HFFc6 (cell line): ENCODE data around the gene DPYSL3. TPM values are rescaled to one million over a fixed set of nuclear protein-coding genes. Genes with fewer than 3 reads are reported as not detected.

Experiments used
- DNase-seq: peaks from one replicate; pipeline ENCODE4 v3.0.0-alpha.2; 2018
- H3K27ac Mint-ChIP-seq: 2 replicates; pipeline ENCODE4 v1.8.0; 2020; ENCODE audit warnings: mild to moderate bottlenecking, mixed read lengths
- H3K27me3 Mint-ChIP-seq: 2 replicates; pipeline ENCODE4 v1.8.0; 2021; ENCODE audit warnings: mild to moderate bottlenecking, moderate library complexity, mixed read lengths; ENCODE audit not compliant: insufficient read depth
- H3K36me3 Mint-ChIP-seq: 2 replicates; pipeline ENCODE4 v1.8.0; 2021; ENCODE audit warnings: low read depth, mixed read lengths
- H3K4me1 Mint-ChIP-seq: 2 replicates; pipeline ENCODE4 v1.8.0; 2020; ENCODE audit warnings: low read depth, mixed read lengths
- H3K4me3 Mint-ChIP-seq: 2 replicates; pipeline ENCODE4 v1.8.0; 2020; ENCODE audit warnings: mild to moderate bottlenecking, moderate library complexity, mixed read lengths
- H3K9me3 Mint-ChIP-seq: 2 replicates; pipeline ENCODE4 v1.8.0; 2020; ENCODE audit warnings: mild to moderate bottlenecking, mixed read lengths
- CTCF ChIP-seq: fragments of 200-600 bp; sonication (generic); IDR thresholded peaks from 2 replicates; pipeline ENCODE4 v1.5.0; 2021; ENCODE audit warnings: antibody characterized with exemption, mild to moderate bottlenecking
- total RNA-seq, 6 experiments: library from RNA; stranded (reverse); fragmentation: NEBNext Ultra II Directional; extraction: Animal tissue kit (Norgen Biotek cat#: 25700); gene quantifications; 2 replicates in 1 of 6; 3 replicates in 5 of 6; pipeline ENCODE4 v1.2.3, GENCODE V29; 2021

The DPYSL3 gene
- total RNA-seq, 6 experiments from 2014 or later = 41.9 to 57.7 (median 55.3) TPM

DNA sequence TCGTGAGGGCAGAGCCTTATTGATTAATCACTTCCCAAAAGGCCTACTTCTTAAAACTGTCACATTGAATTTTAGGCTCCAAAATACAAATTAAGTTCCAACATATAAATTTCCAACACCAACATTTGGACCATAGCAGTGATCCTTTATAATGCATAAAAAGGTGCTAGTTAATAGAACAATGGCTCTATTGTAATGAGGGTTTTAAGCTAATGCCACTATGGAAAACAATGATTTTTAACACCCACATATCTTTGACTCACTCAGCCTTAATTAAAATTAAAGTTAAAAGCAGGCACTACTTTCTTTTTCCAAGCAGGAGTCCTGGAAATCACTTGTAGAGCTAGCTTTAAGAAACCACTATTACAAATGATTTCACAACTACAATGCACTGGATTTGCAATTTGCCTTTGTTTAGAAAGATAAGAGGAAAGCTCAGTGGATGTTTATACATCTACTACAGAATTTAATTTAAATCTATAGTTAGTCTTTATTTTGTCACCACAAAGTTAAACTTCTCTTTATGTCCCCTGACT is 41.8 kb downstream of the DPYSL3 start:
- H3K9me3 Mint-ChIP-seq = no peaks in the 10 kb centered on the region
- H3K27me3 Mint-ChIP-seq = peaks cover 1% of the 10 kb centered on the region; the same call in 1 of the 2 replicates
- no peak for DNase-seq
- no peak overlapping the region for H3K4me3 Mint-ChIP-seq
- H3K36me3 Mint-ChIP-seq = peaks cover 5% of the 10 kb centered on the region; the same call in 1 of the 2 replicates
- no peak overlapping the region for H3K27ac Mint-ChIP-seq
- H3K4me1 Mint-ChIP-seq = peaks cover 9% of the 10 kb centered on the region
- no peak for TF ChIP-seq CTCF

DNA sequence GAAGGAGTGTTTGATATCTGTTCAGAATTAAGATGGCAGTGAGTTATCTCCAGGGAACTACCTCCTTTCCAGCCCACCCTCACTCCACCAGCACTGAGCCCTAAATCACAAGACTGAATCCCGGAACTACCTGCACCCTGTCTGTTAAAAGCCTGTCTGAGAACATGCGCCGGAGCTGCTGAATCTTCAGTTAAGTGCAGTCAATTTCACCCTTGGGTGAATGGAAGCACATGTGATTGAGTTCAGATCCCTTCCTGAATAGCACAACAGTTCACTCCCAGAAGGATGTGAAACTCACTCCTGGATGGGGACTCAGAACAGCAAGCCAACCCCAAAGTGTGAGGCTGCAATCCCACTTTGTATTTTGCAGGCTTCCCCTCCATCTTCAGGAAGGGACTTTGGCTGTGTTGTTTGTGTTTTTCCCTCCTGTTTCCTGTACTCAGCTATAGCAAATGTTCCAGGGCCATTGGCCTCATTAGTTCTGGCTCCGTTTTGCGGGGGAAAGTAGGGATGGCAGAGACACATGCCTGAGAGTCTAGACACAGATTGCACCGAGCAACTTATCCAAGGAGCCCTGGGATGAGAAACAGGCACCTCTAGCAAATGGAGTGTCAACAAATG is 43.4 kb downstream of the DPYSL3 start:
- DNase-seq = no peak
- Mint-ChIP-seq H3K4me1 (peaks cover 16% of the 10 kb centered on the region), H3K9me3 (no peaks in the 10 kb centered on the region), H3K27ac (no peak overlapping the region), H3K4me3 (no peak overlapping the region), H3K36me3 (peaks cover 9% of the 10 kb centered on the region), H3K27me3 (peaks cover 1% of the 10 kb centered on the region; the same call in 1 of the 2 replicates)
- TF ChIP-seq CTCF = no peak

DNA sequence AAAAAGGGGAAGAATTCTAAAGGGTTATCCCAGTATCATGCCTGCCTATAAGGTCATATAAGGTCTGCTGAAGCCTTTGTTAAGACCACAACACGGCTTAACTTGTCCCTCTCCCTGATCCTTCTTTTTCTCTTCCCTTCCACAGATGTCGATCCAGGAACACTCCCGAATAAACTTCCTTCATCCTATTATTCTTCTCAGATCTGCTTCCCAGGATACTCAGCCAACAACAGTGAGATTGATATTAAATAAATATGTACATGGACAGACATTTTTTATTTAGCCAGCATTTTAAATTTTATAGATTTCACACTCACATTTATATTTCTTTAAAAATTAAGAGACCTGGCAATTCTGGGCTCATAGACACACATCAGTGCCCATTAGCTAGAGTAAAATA is 44.1 kb downstream of the DPYSL3 start:
- H3K4me3 Mint-ChIP-seq = no peak overlapping the region
- peaks cover under 1% of the 10 kb centered on the region; the same call in 1 of the 2 replicates for H3K9me3 Mint-ChIP-seq
- peaks cover 16% of the 10 kb centered on the region for H3K4me1 Mint-ChIP-seq
- no peak overlapping the region for H3K27ac Mint-ChIP-seq
- TF ChIP-seq CTCF = no peak
- no peak for DNase-seq
- H3K36me3 Mint-ChIP-seq = peaks cover 13% of the 10 kb centered on the region
- H3K27me3 Mint-ChIP-seq = peaks cover 1% of the 10 kb centered on the region; the same call in 1 of the 2 replicates

- Mint-ChIP-seq H3K36me3 (peaks cover 14% of the 10 kb centered on the region), H3K27ac (no peak overlapping the region), H3K9me3 (peaks cover 7% of the 10 kb centered on the region), H3K4me1 (peaks cover 28% of the 10 kb centered on the region), H3K4me3 (no peak overlapping the region), H3K27me3 (peaks cover 1% of the 10 kb centered on the region; the same call in 1 of the 2 replicates)
- TF ChIP-seq CTCF = peak; percentile 83
- peak; percentile 29 for DNase-seq
These were observed 45.7 kb downstream of the DPYSL3 start for GRCh38 chr5:147464211-147464610.

- DNase-seq = peak; percentile 53
- Mint-ChIP-seq H3K36me3 (peaks cover 14% of the 10 kb centered on the region), H3K27me3 (peaks cover 1% of the 10 kb centered on the region; the same call in 1 of the 2 replicates), H3K4me1 (peaks cover 44% of the 10 kb centered on the region), H3K27ac (no peak overlapping the region), H3K4me3 (no peak overlapping the region), H3K9me3 (peaks cover 7% of the 10 kb centered on the region)
- TF ChIP-seq CTCF = no peak
These were observed 48.0 kb downstream of the DPYSL3 start for GRCh38 chr5:147461915-147462314.
